HepG2 (cell line): ENCODE results near the gene DHX16.

ENCODE experiments used
- HES4 ChIP-seq: sonication (generic); formaldehyde crosslinking; IDR thresholded peaks from 2 replicates; pipeline ENCODE4 v1.9.0; 2021; ENCODE audit warnings: mild to moderate bottlenecking, missing genetic modification reagents, borderline replicate concordance
- IKZF1 ChIP-seq: fragments of 450-650 bp; IDR thresholded peaks from 2 replicates; pipeline ENCODE4 v1.7.1; 2016
- NONO ChIP-seq, 2 experiments: fragments of 450-650 bp in 1 of 2; sonication (generic) in 1 of 2; formaldehyde crosslinking in 1 of 2; IDR thresholded peaks in 1 of 2; conservative IDR thresholded peaks in 1 of 2; 2 replicates each; pipeline versions ENCODE4 v1.6.1 to v1.8.0; 2017 to 2022; ENCODE audit warnings: mild to moderate bottlenecking in 1 of 2, missing genetic modification reagents in 1 of 2, moderate library complexity in 1 of 2
- POLR2AphosphoS5 ChIP-seq: IDR thresholded peaks from 2 replicates; pipeline ENCODE4 v1.6.1; 2012; ENCODE audit warnings: low read depth, low read length
- SMAD3 ChIP-seq: sonication (generic); formaldehyde crosslinking; IDR thresholded peaks from 2 replicates; pipeline ENCODE4 v1.4.0; 2020; ENCODE audit warnings: missing genetic modification reagents
- TARDBP ChIP-seq: sonication (generic); formaldehyde crosslinking; IDR thresholded peaks from 2 replicates; pipeline ENCODE4 v1.8.0; 2022; ENCODE audit warnings: mild to moderate bottlenecking, missing genetic modification reagents
- TCF7 ChIP-seq: sonication (generic); IDR thresholded peaks from 2 replicates; pipeline ENCODE4 v1.6.1; 2016; ENCODE audit warnings: antibody characterized with exemption, low read depth
- TGIF2 ChIP-seq: IDR thresholded peaks from 2 replicates; pipeline ENCODE4 v1.6.1; 2016; ENCODE audit warnings: control low read depth, missing compliant biosample characterization
- ZNF121 ChIP-seq: sonication (generic); formaldehyde crosslinking; IDR thresholded peaks from 2 replicates; pipeline ENCODE4 v1.5.0; 2020; ENCODE audit warnings: mild to moderate bottlenecking, missing genetic modification reagents
- ZNF703 ChIP-seq: sonication (generic); formaldehyde crosslinking; IDR thresholded peaks from 2 replicates; pipeline ENCODE4 v1.5.1; 2020; ENCODE audit warnings: missing genetic modification reagents, mild to moderate bottlenecking, moderate library complexity, borderline replicate concordance
- TF ChIP-seq, protein P1 (sequence below): sonication (generic); formaldehyde crosslinking; IDR thresholded peaks from 2 replicates; pipeline ENCODE4 v1.5.0; 2020; ENCODE audit warnings: mild to moderate bottlenecking, missing genetic modification reagents, moderate library complexity

GRCh38 chr6:30647242-30648116 lies 25.3 kb downstream of the DHX16 start:
- no peak; the same call in 1 of the 2 replicates for TF ChIP-seq ZNF121
- no peak for TF ChIP-seq TCF7
- TF ChIP-seq, protein P1, sequence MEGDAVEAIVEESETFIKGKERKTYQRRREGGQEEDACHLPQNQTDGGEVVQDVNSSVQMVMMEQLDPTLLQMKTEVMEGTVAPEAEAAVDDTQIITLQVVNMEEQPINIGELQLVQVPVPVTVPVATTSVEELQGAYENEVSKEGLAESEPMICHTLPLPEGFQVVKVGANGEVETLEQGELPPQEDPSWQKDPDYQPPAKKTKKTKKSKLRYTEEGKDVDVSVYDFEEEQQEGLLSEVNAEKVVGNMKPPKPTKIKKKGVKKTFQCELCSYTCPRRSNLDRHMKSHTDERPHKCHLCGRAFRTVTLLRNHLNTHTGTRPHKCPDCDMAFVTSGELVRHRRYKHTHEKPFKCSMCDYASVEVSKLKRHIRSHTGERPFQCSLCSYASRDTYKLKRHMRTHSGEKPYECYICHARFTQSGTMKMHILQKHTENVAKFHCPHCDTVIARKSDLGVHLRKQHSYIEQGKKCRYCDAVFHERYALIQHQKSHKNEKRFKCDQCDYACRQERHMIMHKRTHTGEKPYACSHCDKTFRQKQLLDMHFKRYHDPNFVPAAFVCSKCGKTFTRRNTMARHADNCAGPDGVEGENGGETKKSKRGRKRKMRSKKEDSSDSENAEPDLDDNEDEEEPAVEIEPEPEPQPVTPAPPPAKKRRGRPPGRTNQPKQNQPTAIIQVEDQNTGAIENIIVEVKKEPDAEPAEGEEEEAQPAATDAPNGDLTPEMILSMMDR (CRISPR knock-in tag), result peak; percentile 55
- no peak for TF ChIP-seq NONO (IDR thresholded peaks at IDR 0.05)
- TF ChIP-seq NONO (CRISPR knock-in tag; conservative IDR thresholded peaks at IDR 0.05), result peak; percentile 99
- peak; percentile 48; the same call in 1 of the 2 replicates for TF ChIP-seq HES4 (CRISPR knock-in tag)
- TF ChIP-seq POLR2AphosphoS5, result peak; percentile 82
- no peak for TF ChIP-seq IKZF1
- TF ChIP-seq TGIF2 (CRISPR knock-in tag), result peak; percentile 63; the same call in 1 of the 2 replicates
- TF ChIP-seq TARDBP, result peak; percentile 64; the same call in 1 of the 2 replicates
- TF ChIP-seq ZNF703 (CRISPR knock-in tag), result no peak; the same call in 1 of the 2 replicates
- peak; percentile 69; the same call in 1 of the 2 replicates for TF ChIP-seq SMAD3 (CRISPR knock-in tag)
